GM12873 (cell line): ENCODE data around the gene OR2S2.
A peak's percentile ranks its signal among the peaks of the same experiment; 100 is the strongest.

ENCODE experiments used
- TF ChIP-seq, protein P1 (sequence below): IDR thresholded peaks from 2 replicates; pipeline ENCODE4 v1.5.1; 2012; ENCODE audit warnings: low read depth, mild to moderate bottlenecking, moderate library complexity, low read length, control low read depth; ENCODE audit not compliant: insufficient read depth; ENCODE audit errors: missing control alignments

Gene OR2S2

DNA sequence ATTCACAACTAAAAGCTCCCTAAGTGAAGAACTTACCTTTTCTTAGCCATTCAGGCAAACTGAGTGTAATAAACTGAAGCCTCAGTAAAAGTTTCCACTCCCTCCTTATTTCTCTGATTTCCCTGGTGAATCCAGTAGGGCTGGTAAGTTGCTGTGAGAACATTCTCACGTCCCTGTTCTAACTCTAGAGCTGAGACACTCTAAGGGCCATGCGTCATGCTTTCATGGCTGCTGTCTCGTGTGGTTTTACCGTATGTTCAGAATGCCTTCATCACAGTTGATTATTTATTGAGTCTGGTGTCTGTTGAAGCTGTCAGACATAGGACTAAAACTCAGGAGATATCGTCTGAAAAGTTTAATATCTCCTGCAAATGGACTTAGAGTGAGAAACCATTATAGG is 1.3 kb downstream of the OR2S2 start:
- TF ChIP-seq, protein P1, sequence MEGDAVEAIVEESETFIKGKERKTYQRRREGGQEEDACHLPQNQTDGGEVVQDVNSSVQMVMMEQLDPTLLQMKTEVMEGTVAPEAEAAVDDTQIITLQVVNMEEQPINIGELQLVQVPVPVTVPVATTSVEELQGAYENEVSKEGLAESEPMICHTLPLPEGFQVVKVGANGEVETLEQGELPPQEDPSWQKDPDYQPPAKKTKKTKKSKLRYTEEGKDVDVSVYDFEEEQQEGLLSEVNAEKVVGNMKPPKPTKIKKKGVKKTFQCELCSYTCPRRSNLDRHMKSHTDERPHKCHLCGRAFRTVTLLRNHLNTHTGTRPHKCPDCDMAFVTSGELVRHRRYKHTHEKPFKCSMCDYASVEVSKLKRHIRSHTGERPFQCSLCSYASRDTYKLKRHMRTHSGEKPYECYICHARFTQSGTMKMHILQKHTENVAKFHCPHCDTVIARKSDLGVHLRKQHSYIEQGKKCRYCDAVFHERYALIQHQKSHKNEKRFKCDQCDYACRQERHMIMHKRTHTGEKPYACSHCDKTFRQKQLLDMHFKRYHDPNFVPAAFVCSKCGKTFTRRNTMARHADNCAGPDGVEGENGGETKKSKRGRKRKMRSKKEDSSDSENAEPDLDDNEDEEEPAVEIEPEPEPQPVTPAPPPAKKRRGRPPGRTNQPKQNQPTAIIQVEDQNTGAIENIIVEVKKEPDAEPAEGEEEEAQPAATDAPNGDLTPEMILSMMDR = no peak

DNA sequence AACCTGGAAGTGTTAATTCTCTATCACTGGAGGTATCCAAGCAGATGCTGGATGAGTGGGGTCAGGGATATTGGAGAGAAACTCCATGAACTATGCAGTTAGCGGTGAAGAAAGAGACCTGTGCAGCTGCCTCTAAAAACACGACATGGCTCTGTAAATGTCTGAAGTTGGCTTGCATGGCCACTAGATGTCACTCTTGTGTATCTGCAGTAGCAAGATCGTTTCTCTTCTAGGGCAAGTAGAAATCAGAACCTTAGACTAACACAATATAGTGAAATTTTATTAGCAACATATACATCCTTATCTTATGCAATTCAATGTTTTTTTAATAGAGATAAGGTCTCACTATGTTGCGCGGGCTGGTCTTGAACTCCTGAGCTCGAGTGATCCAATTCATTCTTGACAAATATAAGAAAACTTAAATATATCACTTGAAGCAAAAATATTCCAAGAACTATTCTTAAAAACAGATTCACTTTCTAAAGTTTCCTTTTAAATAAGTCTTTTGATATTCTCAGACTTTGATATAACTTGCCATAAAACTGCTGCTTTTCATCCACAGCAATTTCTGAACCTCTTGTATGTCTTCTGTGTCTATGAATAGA is 2.9 kb downstream of the OR2S2 start:
- TF ChIP-seq, protein P1 = peak; percentile 89

DNA sequence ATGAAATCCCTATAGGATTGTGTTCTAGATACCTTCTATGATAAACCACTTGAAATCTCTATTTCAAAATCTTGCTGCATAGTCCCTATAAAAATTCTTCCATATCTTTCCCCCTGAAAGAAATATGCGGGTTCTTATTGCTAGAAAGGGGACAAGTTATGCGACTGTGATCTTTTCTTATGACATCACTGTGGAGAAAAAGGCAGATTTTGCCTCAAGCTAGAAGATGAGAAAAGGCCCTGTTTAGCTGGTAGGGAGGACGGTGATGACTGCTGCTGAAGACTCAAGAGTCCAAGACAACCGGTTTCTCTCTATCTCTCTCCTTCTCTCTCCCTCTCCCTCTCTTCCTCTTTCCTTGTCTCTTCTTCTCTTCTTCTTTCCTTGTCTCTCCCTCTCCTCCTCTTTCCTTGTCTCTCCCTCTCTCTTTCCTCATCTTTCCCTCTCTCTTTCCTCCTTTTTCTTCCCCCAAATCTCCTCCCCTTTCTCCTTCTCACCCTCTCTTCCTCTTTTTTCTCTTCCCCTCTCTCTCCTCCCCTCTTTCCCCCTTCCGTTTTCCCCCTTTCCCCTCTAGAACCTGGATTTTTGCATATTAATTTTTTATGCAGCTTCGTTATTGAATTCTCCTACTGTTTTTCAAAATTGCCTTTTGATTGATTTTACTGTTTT is 5.3 kb downstream of the OR2S2 start:
- TF ChIP-seq, protein P1 = no peak

DNA sequence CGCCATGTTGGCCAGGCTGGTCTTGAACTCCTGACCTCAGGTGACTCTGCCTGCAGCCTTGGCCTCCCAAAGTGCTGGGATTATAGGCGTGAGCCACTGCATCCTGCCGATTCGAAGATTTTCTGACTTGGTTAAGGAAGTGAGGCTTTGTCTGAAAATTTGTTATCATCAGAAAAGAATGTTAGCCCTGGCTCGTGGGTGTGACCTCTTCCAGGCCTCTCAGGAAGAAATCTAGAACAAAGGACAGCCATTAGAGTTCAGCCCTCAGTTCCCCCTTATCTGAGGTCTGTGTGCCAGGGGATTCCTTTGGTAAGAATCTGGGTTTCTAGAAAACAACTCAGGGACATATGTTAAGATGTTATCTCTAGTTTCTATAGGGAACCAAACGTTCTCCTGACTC is 6.2 kb downstream of the OR2S2 start:
- TF ChIP-seq, protein P1 = no peak

DNA sequence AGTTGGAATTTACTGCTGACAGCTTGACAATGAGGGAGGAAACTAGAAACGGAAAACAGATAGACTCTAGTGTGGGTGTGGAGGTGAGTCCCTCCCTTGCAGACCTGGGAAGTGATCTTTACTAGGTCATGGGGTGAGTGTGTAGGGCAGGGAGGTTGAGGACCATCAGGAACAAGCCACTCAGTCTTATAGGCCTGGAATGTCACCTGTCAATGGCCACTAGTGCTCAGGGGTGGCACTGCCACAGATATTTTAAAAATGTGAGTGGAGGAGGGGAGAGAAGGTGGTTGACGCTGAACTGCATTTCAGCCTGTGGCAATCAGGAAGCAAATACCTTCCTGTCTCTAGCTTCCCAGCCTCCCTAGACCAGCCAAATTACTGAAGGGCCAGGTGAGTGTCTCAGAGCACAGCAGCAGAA is 9.0 kb downstream of the OR2S2 start:
- TF ChIP-seq, protein P1 = no peak

DNA sequence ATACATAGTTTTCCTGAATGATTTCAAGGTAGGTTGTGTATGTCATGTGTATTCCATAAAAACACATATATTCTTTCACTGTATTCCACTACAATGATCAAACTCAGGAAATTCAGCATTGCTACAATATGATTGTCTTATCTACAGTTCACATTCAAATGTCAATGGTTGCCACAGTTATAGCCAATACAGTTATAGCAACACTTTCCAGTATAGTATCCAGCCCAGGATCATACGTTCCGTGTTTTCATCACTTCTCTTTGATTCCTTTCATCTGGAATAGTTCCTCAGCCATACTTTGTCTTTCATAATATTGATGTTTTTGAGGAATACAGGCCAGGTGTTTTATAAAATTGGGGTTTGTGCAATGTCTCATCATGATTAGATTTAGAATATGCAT is 9.5 kb downstream of the OR2S2 start:
- TF ChIP-seq, protein P1 = no peak

DNA sequence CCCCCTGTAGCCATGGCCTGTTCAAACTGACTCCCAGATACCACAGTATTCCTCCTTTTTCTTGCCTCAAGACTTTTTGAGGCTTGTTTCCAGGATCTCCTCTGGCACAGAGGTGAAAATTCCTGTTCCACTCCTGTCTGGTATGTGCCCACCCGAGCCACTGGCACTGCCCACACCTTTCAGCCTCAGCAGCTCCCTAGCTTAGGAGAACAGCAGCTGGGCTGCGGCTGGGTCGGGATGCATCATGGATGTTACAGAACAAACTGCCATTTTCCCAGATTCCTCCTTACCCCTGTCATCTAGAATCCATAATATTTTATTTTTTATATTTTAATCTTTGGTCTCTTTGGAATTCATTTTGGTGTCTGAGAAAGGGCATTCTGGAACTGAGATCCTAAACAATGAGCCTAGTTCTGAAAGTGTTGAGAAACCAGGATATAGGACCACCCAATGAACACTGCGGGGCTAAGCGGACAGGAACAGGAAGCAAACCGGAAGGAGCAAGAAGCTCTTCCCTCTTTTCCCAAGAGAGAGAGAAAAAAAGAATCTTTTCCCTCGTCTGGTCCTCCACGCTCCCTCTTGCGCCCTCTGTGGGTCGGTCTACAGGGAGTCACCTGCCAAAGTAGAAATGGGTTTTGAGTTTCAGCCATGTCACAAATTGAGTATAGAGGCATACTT is 12.5 kb downstream of the OR2S2 start:
- TF ChIP-seq, protein P1 = peak; percentile 92
